Brain microvascular endothelial cell (primary cell): ENCODE results near the gene METRNL.

Experiments
- DNase-seq: peaks from one replicate; pipeline ENCODE4 v3.0.0-alpha.2; 2020
- H3K27ac ChIP-seq: fragments of 250-450 bp; sonication (Bioruptor Pico); 2 replicates; pipeline ENCODE4 v1.5.1; 2020; ENCODE audit warnings: mild to moderate bottlenecking, moderate library complexity
- H3K27me3 ChIP-seq: fragments of 250-450 bp; sonication (Bioruptor Pico); replicated peaks from 2 replicates; pipeline ENCODE4 v1.5.1; 2020; ENCODE audit warnings: mild to moderate bottlenecking
- H3K36me3 ChIP-seq: fragments of 250-450 bp; sonication (Bioruptor Pico); replicated peaks from 2 replicates; pipeline ENCODE4 v1.5.1; 2020; ENCODE audit warnings: mild to moderate bottlenecking
- H3K4me3 ChIP-seq: 2 replicates; pipeline ENCODE4 v1.5.1; 2011; ENCODE audit warnings: low read depth, mild to moderate bottlenecking, control low read depth, low read length, moderate library complexity
- CTCF ChIP-seq: IDR thresholded peaks from 2 replicates; pipeline ENCODE4 v1.5.1; 2011; ENCODE audit warnings: low read depth, mild to moderate bottlenecking, moderate library complexity, low read length, control low read depth, inconsistent platforms; ENCODE audit errors: missing control alignments
- in situ Hi-C: cut with HindIII; loops from 2 replicates; pipeline ENCODE4 v1.10.0; 2017; ENCODE audit warnings: low sequenced_read_pairs, low pct_ligation_motif_present

Gene METRNL

GRCh38 chr17:83071365-83071764 lies 8.0 kb upstream of the METRNL start:
- in situ Hi-C loops, result no loop called here
- H3K36me3 ChIP-seq, result no peaks in the 10 kb centered on the region
- DNase-seq, result no peak
- H3K27ac ChIP-seq, result no peak overlapping the region
- H3K4me3 ChIP-seq, result no peak overlapping the region
- no peaks in the 10 kb centered on the region for H3K27me3 ChIP-seq
- no peak for TF ChIP-seq CTCF

GRCh38 chr17:83071966-83072562 lies 7.3 kb upstream of the METRNL start:
- H3K27ac ChIP-seq, result no peak overlapping the region
- no peaks in the 10 kb centered on the region for H3K36me3 ChIP-seq
- no peak for TF ChIP-seq CTCF
- no peak for DNase-seq
- in situ Hi-C loops, result no loop called here
- H3K27me3 ChIP-seq, result no peaks in the 10 kb centered on the region
- H3K4me3 ChIP-seq, result no peak overlapping the region

- H3K27ac ChIP-seq, result no peak overlapping the region
- TF ChIP-seq CTCF, result no peak
- DNase-seq, result no peak
- in situ Hi-C loops, result no loop called here
- H3K27me3 ChIP-seq, result no peaks in the 10 kb centered on the region
- H3K4me3 ChIP-seq, result no peak overlapping the region
- no peaks in the 10 kb centered on the region for H3K36me3 ChIP-seq
These were observed 6.6 kb upstream of the METRNL start for GRCh38 chr17:83072600-83073358.

- no peak for DNase-seq
- Histone ChIP-seq H3K36me3 (no peaks in the 10 kb centered on the region), H3K27me3 (peaks cover 2% of the 10 kb centered on the region), H3K4me3 (no peak overlapping the region), H3K27ac (no peak overlapping the region)
- TF ChIP-seq CTCF, result no peak
- in situ Hi-C loops, result no loop called here
These were observed 5.9 kb upstream of the METRNL start for GRCh38 chr17:83073389-83074063.

GRCh38 chr17:83074486-83075223 lies 4.8 kb upstream of the METRNL start:
- peaks cover 2% of the 10 kb centered on the region for H3K27me3 ChIP-seq
- H3K36me3 ChIP-seq, result no peaks in the 10 kb centered on the region
- H3K27ac ChIP-seq, result no peak overlapping the region
- in situ Hi-C loops, result no loop called here
- no peak for TF ChIP-seq CTCF
- no peak overlapping the region for H3K4me3 ChIP-seq
- no peak for DNase-seq
